Testis (tissue), 3 donors: ENCODE measurements around the gene EDARADD. TPM values are rescaled to one million over a fixed set of nuclear protein-coding genes. Genes with fewer than 3 reads are reported as not detected.
"Not testable (repeated sequence)": the region's sequence is repeated elsewhere in the genome, so short reads cannot be mapped to it uniquely, and the experiment has no call there.

Experiments
- DNase-seq: peaks from one replicate; pipeline ENCODE4 v3.0.0-alpha.2; 2019
- H3K27ac ChIP-seq, 2 donors: fragments of 200-600 bp; sonication (generic); one replicate each; pipeline ENCODE4 v1.5.1; 2019
- H3K27me3 ChIP-seq: fragments of 200-600 bp; sonication (generic); one replicate; pipeline ENCODE4 v1.5.1; 2019
- H3K36me3 ChIP-seq: fragments of 200-600 bp; sonication (generic); one replicate; pipeline ENCODE4 v1.5.1; 2017; ENCODE audit warnings: low read depth; ENCODE audit errors: missing control alignments
- H3K4me1 ChIP-seq: fragments of 200-600 bp; sonication (generic); one replicate; pipeline ENCODE4 v1.5.1; 2019
- H3K4me3 ChIP-seq, 2 donors: fragments of 200-600 bp; sonication (generic); one replicate each; pipeline ENCODE4 v1.5.1; 2017 to 2019
- H3K9me3 ChIP-seq: fragments of 200-600 bp; sonication (generic); one replicate; pipeline ENCODE4 v1.5.1; 2017
- POLR2A ChIP-seq: fragments of 450-650 bp; IDR thresholded peaks from one replicate; pipeline ENCODE4 v1.6.1; 2017; ENCODE audit warnings: antibody characterized with exemption, mild to moderate bottlenecking, moderate library complexity
- WGBS, 2 donors: methylation state at CpG; one replicate each; pipeline ENCODE4 v1.1.5; 2018; 5-methylcytosine and 5-hydroxymethylcytosine counted together
- intact Hi-C: fragments of 100-400 bp; cut with DNase I; formaldehyde crosslinking; loops from one replicate; pipeline ENCODE4 v1.15.1; 2023; ENCODE audit warnings: low total_unique reads
- polyA plus RNA-seq: library from polyadenylated mRNA; stranded (reverse); fragments of 350-450 nt; fragmentation: Illumina TruSeq; extraction: RNeasy Lipid Tissue Mini Kit (QIAGEN cat#74804); gene quantifications from one replicate; pipeline ENCODE4 v1.2.3, GENCODE V29; 2014; ENCODE audit warnings: low read depth, low replicate concordance; ENCODE audit not compliant: insufficient read depth
- total RNA-seq, 2 donors: library from RNA; depleted of rRNA; stranded (reverse); fragments of >200 nt; gene quantifications; one replicate each; pipeline ENCODE4 v1.2.3, GENCODE V29; 2016
- TF ChIP-seq, protein P1 (sequence below), 3 experiments: fragments of 450-650 bp in 2 of 3; fragments of 200-600 bp in 1 of 3; sonication (generic) in 1 of 3; IDR thresholded peaks; one replicate each; pipeline ENCODE4 v1.5.1; 2016 to 2019; ENCODE audit warnings: antibody characterized with exemption in 3 of 3, mild to moderate bottlenecking in 2 of 3, moderate library complexity in 1 of 3

The EDARADD gene
- total and polyA plus RNA-seq, 3 donors from 2014 or later = 3.2 to 5.8 (median 3.9) TPM

DNA sequence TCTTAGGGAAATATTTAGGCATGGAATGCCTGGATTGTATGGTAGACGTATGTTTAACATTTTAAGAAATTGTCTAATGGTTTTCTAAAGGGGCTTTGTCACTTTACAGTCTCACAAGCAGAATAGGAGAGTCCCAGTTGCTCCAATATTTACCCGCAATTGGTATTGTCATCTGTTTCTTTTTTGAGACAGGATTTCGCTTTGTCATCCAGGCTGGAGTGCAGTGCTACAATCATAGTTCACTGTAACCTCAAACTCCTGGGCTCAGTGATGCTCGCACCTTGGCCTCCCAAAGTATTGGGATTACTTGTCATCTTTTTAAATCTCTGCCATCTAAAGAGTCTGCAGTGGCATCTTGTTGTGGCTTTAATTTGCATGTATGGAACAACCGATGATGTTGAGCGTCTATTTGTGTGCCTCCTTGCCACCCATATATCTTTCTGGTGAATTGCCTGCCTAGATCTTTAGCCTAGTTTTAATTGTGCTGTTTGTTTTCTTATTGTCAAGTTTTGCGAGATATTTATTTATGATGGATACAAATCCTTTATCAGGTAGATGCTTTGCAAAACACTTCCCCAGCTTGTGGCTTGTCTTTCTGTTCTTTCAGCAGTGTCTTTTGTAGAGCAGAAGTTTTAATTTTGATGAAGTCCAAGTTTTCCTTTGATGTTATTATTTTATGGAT is 32.0 kb upstream of the EDARADD start:
- H3K9me3 ChIP-seq = no peaks in the 10 kb centered on the region
- 81 to 84% methylated on average over 7 of the region's 7 CpGs for WGBS, 2 donors
- intact Hi-C loops = no loop called here
- H3K4me1 ChIP-seq = peaks cover 2% of the 10 kb centered on the region
- no peak overlapping the region for H3K27ac ChIP-seq
- TF ChIP-seq, protein P1, sequence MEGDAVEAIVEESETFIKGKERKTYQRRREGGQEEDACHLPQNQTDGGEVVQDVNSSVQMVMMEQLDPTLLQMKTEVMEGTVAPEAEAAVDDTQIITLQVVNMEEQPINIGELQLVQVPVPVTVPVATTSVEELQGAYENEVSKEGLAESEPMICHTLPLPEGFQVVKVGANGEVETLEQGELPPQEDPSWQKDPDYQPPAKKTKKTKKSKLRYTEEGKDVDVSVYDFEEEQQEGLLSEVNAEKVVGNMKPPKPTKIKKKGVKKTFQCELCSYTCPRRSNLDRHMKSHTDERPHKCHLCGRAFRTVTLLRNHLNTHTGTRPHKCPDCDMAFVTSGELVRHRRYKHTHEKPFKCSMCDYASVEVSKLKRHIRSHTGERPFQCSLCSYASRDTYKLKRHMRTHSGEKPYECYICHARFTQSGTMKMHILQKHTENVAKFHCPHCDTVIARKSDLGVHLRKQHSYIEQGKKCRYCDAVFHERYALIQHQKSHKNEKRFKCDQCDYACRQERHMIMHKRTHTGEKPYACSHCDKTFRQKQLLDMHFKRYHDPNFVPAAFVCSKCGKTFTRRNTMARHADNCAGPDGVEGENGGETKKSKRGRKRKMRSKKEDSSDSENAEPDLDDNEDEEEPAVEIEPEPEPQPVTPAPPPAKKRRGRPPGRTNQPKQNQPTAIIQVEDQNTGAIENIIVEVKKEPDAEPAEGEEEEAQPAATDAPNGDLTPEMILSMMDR (IDR thresholded peaks at IDR 0.05) = no peak
- no peak for TF ChIP-seq POLR2A
- DNase-seq = no peak
- H3K4me3 ChIP-seq = no peak overlapping the region
- H3K27me3 ChIP-seq = no peaks in the 10 kb centered on the region
- no peaks in the 10 kb centered on the region for H3K36me3 ChIP-seq

DNA sequence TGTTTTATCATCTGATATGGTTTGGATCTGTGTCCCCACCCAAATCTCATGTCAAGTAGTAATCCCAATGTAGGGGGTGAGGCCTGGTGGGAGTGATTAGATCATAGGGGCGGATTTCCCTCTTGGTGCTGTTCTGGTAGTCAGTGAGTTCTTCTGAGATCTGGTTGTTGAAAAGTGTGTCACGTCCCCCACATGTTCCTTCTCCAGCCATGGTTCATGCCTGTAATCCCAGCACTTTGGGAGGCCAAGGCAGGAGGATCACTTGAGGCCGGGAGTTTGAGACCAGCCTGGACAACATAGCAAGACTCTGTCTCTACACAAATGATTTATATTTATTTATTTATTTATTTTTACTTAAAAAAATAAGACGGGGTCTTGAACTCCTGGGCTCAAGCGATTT is 30.8 kb upstream of the EDARADD start:
- Histone ChIP-seq H3K27me3 (no peaks in the 10 kb centered on the region), H3K4me1 (peaks cover 2% of the 10 kb centered on the region), H3K4me3 (no peak overlapping the region), H3K36me3 (no peaks in the 10 kb centered on the region), H3K27ac (no peak overlapping the region), H3K9me3 (no peaks in the 10 kb centered on the region)
- DNase-seq = no peak
- intact Hi-C loops = no loop called here
- TF ChIP-seq POLR2A = no peak
- TF ChIP-seq, protein P1 (IDR thresholded peaks at IDR 0.05) = no peak
- 88 to 98% methylated on average over 5 of the region's 5 CpGs for WGBS, 2 donors

DNA sequence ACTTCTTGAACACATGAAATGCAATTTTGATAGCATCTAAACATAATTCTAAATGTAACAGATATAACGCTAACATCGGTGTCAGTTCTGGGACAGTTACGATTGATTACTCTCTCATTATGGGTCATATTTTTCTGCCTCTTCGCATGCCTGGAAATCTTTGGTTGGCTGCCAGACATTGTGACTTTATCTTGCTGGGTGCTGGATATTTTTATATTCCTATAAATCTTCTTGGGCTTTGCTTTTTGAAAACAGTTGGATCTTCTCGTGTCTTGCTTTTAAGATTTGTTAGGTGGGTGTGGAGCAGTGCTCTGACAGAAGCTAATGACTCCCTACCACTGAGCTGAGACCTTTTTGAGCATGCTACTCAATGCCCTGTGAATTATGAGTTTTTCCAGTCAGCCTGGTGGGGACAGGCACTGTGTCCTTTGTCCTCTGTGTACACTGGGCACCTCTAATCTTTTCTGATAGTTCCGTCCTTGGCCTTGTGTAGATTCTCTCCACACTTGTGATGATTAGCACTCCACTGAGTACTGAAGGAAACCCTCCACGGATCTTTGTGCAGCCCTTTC is 28.0 kb upstream of the EDARADD start:
- H3K4me3 ChIP-seq = no peak overlapping the region
- peak; percentile 34 for DNase-seq
- H3K27me3 ChIP-seq = no peaks in the 10 kb centered on the region

DNA sequence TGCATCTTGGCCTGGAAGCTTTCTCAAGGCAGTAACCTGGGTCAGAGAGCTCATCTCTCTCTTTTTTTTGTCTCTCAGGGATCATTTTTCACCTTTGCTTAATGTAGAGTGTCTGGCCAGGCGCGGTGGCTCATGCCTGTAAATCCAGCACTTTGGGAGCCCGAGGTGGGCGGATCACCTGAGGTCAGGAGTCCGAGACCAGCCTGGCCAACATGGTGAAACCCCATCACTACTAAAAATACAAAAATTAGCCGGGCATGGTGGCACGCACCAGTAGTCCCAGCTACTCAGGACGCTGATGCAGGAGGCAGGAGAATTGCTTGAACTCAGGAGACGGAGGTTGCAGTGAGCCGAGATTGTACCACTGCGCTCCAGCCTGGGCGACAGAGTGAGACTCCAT is 27.4 kb upstream of the EDARADD start:
- H3K4me3 ChIP-seq, H3K9me3 ChIP-seq, H3K36me3 ChIP-seq, H3K27me3 ChIP-seq, DNase-seq, H3K27ac ChIP-seq, intact Hi-C loops, H3K4me1 ChIP-seq: not testable (repeated sequence)
- WGBS, 2 donors = 78 to 88% methylated on average over 12 of the region's 12 CpGs

More for the DNA sequence above, 28.0 kb upstream of the EDARADD start:
- Histone ChIP-seq H3K27ac (no peak overlapping the region), H3K9me3 (no peaks in the 10 kb centered on the region), H3K4me1 (peaks cover 2% of the 10 kb centered on the region), H3K36me3 (no peaks in the 10 kb centered on the region)
- TF ChIP-seq POLR2A = no peak
- TF ChIP-seq, protein P1 (IDR thresholded peaks at IDR 0.05) = no peak
- intact Hi-C loops = no loop called here
- WGBS, 2 donors = 37 to 40% methylated on average over 7 of the region's 7 CpGs

DNA sequence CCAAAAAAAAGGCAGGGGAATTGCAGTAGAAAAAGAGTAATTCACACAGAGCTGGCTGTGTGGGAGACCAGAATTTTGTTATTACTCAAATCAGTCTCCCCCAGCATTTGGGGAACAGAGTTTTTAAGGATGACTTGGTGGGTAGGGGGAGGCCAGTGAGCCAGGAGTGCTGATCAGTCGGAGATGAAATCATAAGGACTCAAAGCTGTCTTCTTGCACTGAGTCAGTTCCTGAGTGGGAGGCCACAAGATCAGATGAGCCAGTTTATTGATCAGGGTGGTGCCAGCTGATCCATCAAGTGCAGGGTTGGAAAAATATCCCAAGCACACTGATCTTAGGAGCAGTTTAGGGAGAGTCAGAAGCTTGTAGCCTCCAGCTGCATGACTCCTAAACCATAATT is 23.7 kb upstream of the EDARADD start:
- Histone ChIP-seq H3K4me1 (peaks cover 2% of the 10 kb centered on the region), H3K36me3 (no peaks in the 10 kb centered on the region), H3K9me3 (no peaks in the 10 kb centered on the region), H3K27me3 (no peaks in the 10 kb centered on the region), H3K4me3 (no peak overlapping the region), H3K27ac (no peak overlapping the region)
- TF ChIP-seq POLR2A = no peak
- TF ChIP-seq, protein P1 (IDR thresholded peaks at IDR 0.05) = no peak
- no peak for DNase-seq
- WGBS, 2 donors = 67 to 70% methylated on average over 1 of the region's 1 CpG
- intact Hi-C loops = no loop called here
